Cardiac fibroblast (primary cell): ENCODE measurements around the gene ADAT1.

Experiments
- DNase-seq, 2 donors: peaks; one replicate each; pipeline versions ENCODE4 v3.0.0 to v3.0.0-alpha.2; 2010; ENCODE audit warnings: low read depth in 2 of 2
- H3K4me3 ChIP-seq, 2 donors: replicated peaks in 1 of 2; 1 replicate in 1 of 2; 2 replicates in 1 of 2; pipeline ENCODE4 v1.5.1; 2011; ENCODE audit warnings: low read depth in 2 of 2, low read length in 2 of 2, mild to moderate bottlenecking in 2 of 2, moderate library complexity in 1 of 2
- CTCF ChIP-seq: IDR thresholded peaks from one replicate; pipeline ENCODE4 v1.5.1; 2011; ENCODE audit warnings: low read depth, mild to moderate bottlenecking, low read length, inconsistent platforms

The ADAT1 gene

GRCh38 chr16:75624921-75625334, 1.8 kb upstream of the ADAT1 start:
- TF ChIP-seq CTCF: no peak
- peak; percentile 24 to 55 for DNase-seq
- H3K4me3 ChIP-seq: no peak overlapping the region

- DNase-seq: peak; percentile 41 to 65
- peak; percentile 64 for TF ChIP-seq CTCF
- no peak overlapping the region for H3K4me3 ChIP-seq
Measured at GRCh38 chr16:75621170-75621477, 2.0 kb downstream of the ADAT1 start.

- H3K4me3 ChIP-seq: no peak overlapping the region
- no peak for DNase-seq
- no peak for TF ChIP-seq CTCF
Measured at GRCh38 chr16:75620326-75621169, 2.5 kb downstream of the ADAT1 start.

GRCh38 chr16:75618780-75619179, 4.3 kb downstream of the ADAT1 start:
- no peak for DNase-seq
- no peak overlapping the region for H3K4me3 ChIP-seq
- TF ChIP-seq CTCF: no peak

- DNase-seq: no peak
- no peak overlapping the region for H3K4me3 ChIP-seq
- TF ChIP-seq CTCF: no peak
Measured at GRCh38 chr16:75617121-75617520, 6.0 kb downstream of the ADAT1 start.

GRCh38 chr16:75616521-75617010, 6.5 kb downstream of the ADAT1 start:
- H3K4me3 ChIP-seq: no peak overlapping the region
- DNase-seq: no peak
- TF ChIP-seq CTCF: no peak
